Measurements from ENCODE around the gene CSRNP2. TPM values are rescaled to one million over a fixed set of nuclear protein-coding genes. Genes with fewer than 3 reads are reported as not detected.
A peak's percentile ranks its signal among the peaks of the same experiment; 100 is the strongest.

The CSRNP2 gene
- total and polyA plus RNA-seq, 2 donors (not counting 3 experiments of a cell fraction or from before 2014, with no cell fraction given): 24.2 to 49.7 TPM

GRCh38 chr12:51025338-51025835, 58.0 kb downstream of the CSRNP2 start:
- POLR2A ChIA-PET: interaction anchor here (1.7 kb wide), 1 partner anchor 58 kb away, joined by 4 read pairs; the partner anchor contains the start of gene CSRNP2
- no peaks in the 10 kb centered on the region for H3K9me3 ChIP-seq (replicated peaks; ENCODE audit: control insufficient read depth, insufficient read depth, low read length)
- no peaks in the 10 kb centered on the region for H3K9me1 ChIP-seq (replicated peaks; ENCODE audit: control insufficient read depth, extremely low read depth, insufficient read depth, low read length)
- H3K79me2 ChIP-seq (ENCODE audit: control insufficient read depth, insufficient read depth, low read length): peaks cover 53% of the 10 kb centered on the region
- peak overlapping the region; percentile 90 for H3K27ac ChIP-seq (ENCODE audit: insufficient read depth, low read depth, low read length)
- TF ChIP-seq MYC (IDR thresholded peaks at IDR 0.05; ENCODE audit: low read depth, low read length) (no peak), POLR2AphosphoS5 (IDR thresholded peaks at IDR 0.05; ENCODE audit: insufficient read depth, low read depth, low read length) (no peak), FOS (IDR thresholded peaks at IDR 0.05; ENCODE audit: borderline replicate concordance, insufficient read depth, low read length) (no peak), MAX (IDR thresholded peaks at IDR 0.05; ENCODE audit: insufficient read depth, insufficient read length) (no peak)
- no TSS peak for BruUV-seq (replicated peaks)
- H3K36me3 ChIP-seq (ENCODE audit: control insufficient read depth in 2 of 2, extremely low read depth in 1 of 2, insufficient read depth in 2 of 2, low read length in 2 of 2): no peaks in the 10 kb centered on the region
- peak overlapping the region; percentile 100 for H3K4me2 ChIP-seq (ENCODE audit: insufficient read depth, low read length)
- peak; percentile 47 for DNase-seq (ENCODE audit: low read depth, low spot score)
- H3K9ac ChIP-seq (replicated peaks; ENCODE audit: extremely low read depth, insufficient read depth, low read length): peak overlapping the region; percentile 93
- CTCF ChIA-PET: interaction anchor here (1.0 to 3.4 kb wide), 6 partner anchors 18 to 316 kb away, joined by 3 to 16 read pairs (median 4); no protein-coding TSS in a partner anchor
- peak overlapping the region; percentile 64 to 79 (median 78) for H3K4me3 ChIP-seq (replicated peaks in 1 of 3; ENCODE audit: insufficient read depth in 1 of 3, low read depth in 1 of 3, low read length in 3 of 3)
- peak overlapping the region; percentile 90 for H2AFZ ChIP-seq (ENCODE audit: low read depth, low read length)
- no peaks in the 10 kb centered on the region for H4K20me1 ChIP-seq (replicated peaks; ENCODE audit: control insufficient read depth, extremely low read depth, insufficient read depth, low read length)
- no peak for FAIRE-seq
- dilution Hi-C loops (cut with MboI; ENCODE audit: extremely low pct_ligation_motif_present, low sequenced_read_pairs) (no loop called here), intact Hi-C loops (cut with micrococcal nuclease) (loop anchor here (2.0 to 5.0 kb wide), 2 partner anchors 38 to 201 kb away; no protein-coding TSS in a partner anchor)
- H3K27me3 ChIP-seq (ENCODE audit: control insufficient read depth in 2 of 2, insufficient read depth in 2 of 2, low read length in 2 of 2): peaks cover 5 to 7% of the 10 kb centered on the region in 2 experiments
- peaks cover 17% of the 10 kb centered on the region for H3K4me1 ChIP-seq (ENCODE audit: control insufficient read depth, extremely low read depth, insufficient read depth, low read length)

GRCh38 chr12:51023625-51024382, 59.6 kb downstream of the CSRNP2 start:
- intact Hi-C loops (cut with micrococcal nuclease) (loop anchor here (2.0 kb wide), 1 partner anchor 199 kb away; no protein-coding TSS in a partner anchor), dilution Hi-C loops (cut with MboI; ENCODE audit: extremely low pct_ligation_motif_present, low sequenced_read_pairs) (no loop called here)
- ChIA-PET CTCF (interaction anchor here (1.1 to 1.6 kb wide), 3 partner anchors 198 to 259 kb away, joined by 3 to 6 read pairs (median 3); no protein-coding TSS in a partner anchor), POLR2A (no interaction called here)
- peak overlapping the region; percentile 100 for H3K4me2 ChIP-seq (ENCODE audit: insufficient read depth, low read length)
- BruUV-seq (replicated peaks): no TSS peak
- no peaks in the 10 kb centered on the region for H3K36me3 ChIP-seq (ENCODE audit: control insufficient read depth in 2 of 2, extremely low read depth in 1 of 2, insufficient read depth in 2 of 2, low read length in 2 of 2)
- no peak for FAIRE-seq
- peak overlapping the region; percentile 90 for H3K27ac ChIP-seq (ENCODE audit: insufficient read depth, low read depth, low read length)
- TF ChIP-seq POLR2AphosphoS5 (IDR thresholded peaks at IDR 0.05; ENCODE audit: insufficient read depth, low read depth, low read length) (no peak), MYC (IDR thresholded peaks at IDR 0.05; ENCODE audit: low read depth, low read length) (no peak), POLR2A (IDR thresholded peaks at IDR 0.05; ENCODE audit: low read depth, low read length) (no peak), JUN (IDR thresholded peaks at IDR 0.05; ENCODE audit: borderline replicate concordance, insufficient read depth, insufficient read length, low read depth) (no peak), MAX (IDR thresholded peaks at IDR 0.05; ENCODE audit: insufficient read depth, insufficient read length) (no peak), EZH2 (IDR thresholded peaks at IDR 0.05; ENCODE audit: borderline replicate concordance, low read depth, low read length, severe bottlenecking) (no peak), FOS (IDR thresholded peaks at IDR 0.05; ENCODE audit: borderline replicate concordance, insufficient read depth, low read length) (no peak), CTCF (IDR thresholded peaks at IDR 0.05; ENCODE audit: extremely low read depth in 1 of 2, insufficient read depth in 1 of 2, low read depth in 1 of 2, low read length in 2 of 2) (no peak), GATA2 (IDR thresholded peaks at IDR 0.05; ENCODE audit: insufficient read depth, insufficient read length, low read depth, low read length) (no peak)
- DNase-seq (ENCODE audit: low read depth, low spot score): peak; percentile 30
- H3K4me1 ChIP-seq (ENCODE audit: control insufficient read depth, extremely low read depth, insufficient read depth, low read length): peaks cover 17% of the 10 kb centered on the region
- H3K9me3 ChIP-seq (replicated peaks; ENCODE audit: control insufficient read depth, insufficient read depth, low read length): no peaks in the 10 kb centered on the region
- H4K20me1 ChIP-seq (replicated peaks; ENCODE audit: control insufficient read depth, extremely low read depth, insufficient read depth, low read length): no peaks in the 10 kb centered on the region
- peaks cover 0 to 1% of the 10 kb centered on the region in 2 experiments for H3K27me3 ChIP-seq (ENCODE audit: control insufficient read depth in 2 of 2, insufficient read depth in 2 of 2, low read length in 2 of 2)
- H3K4me3 ChIP-seq (replicated peaks in 1 of 3; ENCODE audit: insufficient read depth in 1 of 3, low read depth in 1 of 3, low read length in 3 of 3): peak overlapping the region in 2 of 3 experiments; percentile 78 to 79
- peak overlapping the region; percentile 93 for H3K9ac ChIP-seq (replicated peaks; ENCODE audit: extremely low read depth, insufficient read depth, low read length)
- H3K79me2 ChIP-seq (ENCODE audit: control insufficient read depth, insufficient read depth, low read length): peaks cover 64% of the 10 kb centered on the region
- H3K9me1 ChIP-seq (replicated peaks; ENCODE audit: control insufficient read depth, extremely low read depth, insufficient read depth, low read length): no peaks in the 10 kb centered on the region
- H2AFZ ChIP-seq (ENCODE audit: low read depth, low read length): peak overlapping the region; percentile 82
